ENCODE measurements around the gene FASTK. TPM values are rescaled to one million over a fixed set of nuclear protein-coding genes. Genes with fewer than 3 reads are reported as not detected.
A peak's percentile ranks its signal among the peaks of the same experiment; 100 is the strongest.

Gene FASTK
- total RNA-seq, 1 donor, result 87.6 TPM

- Histone ChIP-seq H3K4me3 (ENCODE audit: insufficient read depth, low read length) (no peak overlapping the region), H3K9me3 (ENCODE audit: low read depth, low read length) (no peaks in the 10 kb centered on the region), H4K20me1 (ENCODE audit: insufficient read depth, low read length) (peaks cover 21% of the 10 kb centered on the region), H3K36me3 (ENCODE audit: insufficient read depth, low read length) (peaks cover 32% of the 10 kb centered on the region), H3K4me1 (ENCODE audit: insufficient read depth, low read length) (peaks cover 20% of the 10 kb centered on the region), H3K79me2 (ENCODE audit: insufficient read depth, low read length) (peaks cover 31% of the 10 kb centered on the region), H3K27me3 (ENCODE audit: insufficient read depth, low read length) (no peaks in the 10 kb centered on the region), H3K4me2 (ENCODE audit: insufficient read depth, low read length) (no peak overlapping the region), H2AFZ (ENCODE audit: low read length) (no peak overlapping the region), H3K27ac (ENCODE audit: low read depth, low read length) (no peak overlapping the region)
- peak; percentile 90 for DNase-seq (ENCODE audit: insufficient read length, low spot score, missing footprints)
- TF ChIP-seq, protein P1, sequence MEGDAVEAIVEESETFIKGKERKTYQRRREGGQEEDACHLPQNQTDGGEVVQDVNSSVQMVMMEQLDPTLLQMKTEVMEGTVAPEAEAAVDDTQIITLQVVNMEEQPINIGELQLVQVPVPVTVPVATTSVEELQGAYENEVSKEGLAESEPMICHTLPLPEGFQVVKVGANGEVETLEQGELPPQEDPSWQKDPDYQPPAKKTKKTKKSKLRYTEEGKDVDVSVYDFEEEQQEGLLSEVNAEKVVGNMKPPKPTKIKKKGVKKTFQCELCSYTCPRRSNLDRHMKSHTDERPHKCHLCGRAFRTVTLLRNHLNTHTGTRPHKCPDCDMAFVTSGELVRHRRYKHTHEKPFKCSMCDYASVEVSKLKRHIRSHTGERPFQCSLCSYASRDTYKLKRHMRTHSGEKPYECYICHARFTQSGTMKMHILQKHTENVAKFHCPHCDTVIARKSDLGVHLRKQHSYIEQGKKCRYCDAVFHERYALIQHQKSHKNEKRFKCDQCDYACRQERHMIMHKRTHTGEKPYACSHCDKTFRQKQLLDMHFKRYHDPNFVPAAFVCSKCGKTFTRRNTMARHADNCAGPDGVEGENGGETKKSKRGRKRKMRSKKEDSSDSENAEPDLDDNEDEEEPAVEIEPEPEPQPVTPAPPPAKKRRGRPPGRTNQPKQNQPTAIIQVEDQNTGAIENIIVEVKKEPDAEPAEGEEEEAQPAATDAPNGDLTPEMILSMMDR (IDR thresholded peaks at IDR 0.05; ENCODE audit: extremely low read depth, low read depth, low read length), result peak; percentile 43
These were observed 3.5 kb downstream of the FASTK start for GRCh38 chr7:151076863-151077704.

- H3K27ac ChIP-seq (ENCODE audit: low read depth, low read length), result no peak overlapping the region
- H3K4me2 ChIP-seq (ENCODE audit: insufficient read depth, low read length), result no peak overlapping the region
- no peak for DNase-seq (ENCODE audit: insufficient read length, low spot score, missing footprints)
- TF ChIP-seq, protein P1 (IDR thresholded peaks at IDR 0.05; ENCODE audit: extremely low read depth, low read depth, low read length), result no peak
- H3K79me2 ChIP-seq (ENCODE audit: insufficient read depth, low read length), result peaks cover 28% of the 10 kb centered on the region
- H3K4me1 ChIP-seq (ENCODE audit: insufficient read depth, low read length), result peaks cover 10% of the 10 kb centered on the region
- H2AFZ ChIP-seq (ENCODE audit: low read length), result no peak overlapping the region
- no peaks in the 10 kb centered on the region for H3K9me3 ChIP-seq (ENCODE audit: low read depth, low read length)
- H3K27me3 ChIP-seq (ENCODE audit: insufficient read depth, low read length), result no peaks in the 10 kb centered on the region
- peaks cover 21% of the 10 kb centered on the region for H4K20me1 ChIP-seq (ENCODE audit: insufficient read depth, low read length)
- no peak overlapping the region for H3K4me3 ChIP-seq (ENCODE audit: insufficient read depth, low read length)
- H3K36me3 ChIP-seq (ENCODE audit: insufficient read depth, low read length), result peaks cover 41% of the 10 kb centered on the region
These were observed 4.6 kb downstream of the FASTK start for GRCh38 chr7:151075978-151076426.

- peaks cover 21% of the 10 kb centered on the region for H4K20me1 ChIP-seq (ENCODE audit: insufficient read depth, low read length)
These were observed 5.0 kb downstream of the FASTK start for GRCh38 chr7:151075662-151075971.

More at GRCh38 chr7:151075662-151075971, 5.0 kb downstream of the FASTK start:
- Histone ChIP-seq H3K4me3 (ENCODE audit: insufficient read depth, low read length) (no peak overlapping the region), H3K27me3 (ENCODE audit: insufficient read depth, low read length) (no peaks in the 10 kb centered on the region), H3K4me1 (ENCODE audit: insufficient read depth, low read length) (peaks cover 8% of the 10 kb centered on the region), H3K4me2 (ENCODE audit: insufficient read depth, low read length) (no peak overlapping the region), H3K27ac (ENCODE audit: low read depth, low read length) (no peak overlapping the region), H3K36me3 (ENCODE audit: insufficient read depth, low read length) (peaks cover 41% of the 10 kb centered on the region), H2AFZ (ENCODE audit: low read length) (no peak overlapping the region), H3K9me3 (ENCODE audit: low read depth, low read length) (no peaks in the 10 kb centered on the region), H3K79me2 (ENCODE audit: insufficient read depth, low read length) (peaks cover 28% of the 10 kb centered on the region)
- DNase-seq (ENCODE audit: insufficient read length, low spot score, missing footprints), result peak; percentile 81
- TF ChIP-seq, protein P1 (IDR thresholded peaks at IDR 0.05; ENCODE audit: extremely low read depth, low read depth, low read length), result no peak
